Measurements from ENCODE around the gene GUSB.

Gene GUSB

GRCh38 chr7:65978891-65979582 lies 3.0 kb downstream of the GUSB start:
- DNase-seq (ENCODE audit: low spot score) (peak; percentile 36), ATAC-seq (ENCODE audit: low read depth) (no peak)
- Histone ChIP-seq H3K4me3 (ENCODE audit: severe bottlenecking) (no peak overlapping the region), H3K27me3 (ENCODE audit: insufficient read depth, poor library complexity, severe bottlenecking) (no peaks in the 10 kb centered on the region), H3K9me3 (ENCODE audit: severe bottlenecking) (no peaks in the 10 kb centered on the region), H3K36me3 (ENCODE audit: low read depth) (peaks cover 47% of the 10 kb centered on the region), H3K27ac (ENCODE audit: poor library complexity, severe bottlenecking) (no peak overlapping the region), H3K4me1 (ENCODE audit: insufficient read depth, poor library complexity, severe bottlenecking) (peaks cover 2% of the 10 kb centered on the region)
- TF ChIP-seq CTCF (IDR thresholded peaks at IDR 0.05; ENCODE audit: poor library complexity, severe bottlenecking): no peak

GRCh38 chr7:65976659-65977196 lies 5.3 kb downstream of the GUSB start:
- Histone ChIP-seq H3K27ac (ENCODE audit: poor library complexity, severe bottlenecking) (no peak overlapping the region), H3K9me3 (ENCODE audit: severe bottlenecking) (no peaks in the 10 kb centered on the region), H3K27me3 (ENCODE audit: insufficient read depth, poor library complexity, severe bottlenecking) (no peaks in the 10 kb centered on the region), H3K4me1 (ENCODE audit: insufficient read depth, poor library complexity, severe bottlenecking) (no peaks in the 10 kb centered on the region), H3K4me3 (ENCODE audit: severe bottlenecking) (no peak overlapping the region), H3K36me3 (ENCODE audit: low read depth) (peaks cover 68% of the 10 kb centered on the region)
- DNase-seq (ENCODE audit: low spot score): peak; percentile 17
- TF ChIP-seq CTCF (IDR thresholded peaks at IDR 0.05; ENCODE audit: poor library complexity, severe bottlenecking): no peak
- ATAC-seq (ENCODE audit: low read depth): no peak

- Histone ChIP-seq H3K4me3 (ENCODE audit: severe bottlenecking) (no peak overlapping the region), H3K27ac (ENCODE audit: poor library complexity, severe bottlenecking) (no peak overlapping the region), H3K27me3 (ENCODE audit: insufficient read depth, poor library complexity, severe bottlenecking) (no peaks in the 10 kb centered on the region), H3K4me1 (ENCODE audit: insufficient read depth, poor library complexity, severe bottlenecking) (no peaks in the 10 kb centered on the region), H3K36me3 (ENCODE audit: low read depth) (peaks cover 76% of the 10 kb centered on the region), H3K9me3 (ENCODE audit: severe bottlenecking) (no peaks in the 10 kb centered on the region)
- DNase-seq (ENCODE audit: low spot score): peak; percentile 22
- no peak for TF ChIP-seq CTCF (IDR thresholded peaks at IDR 0.05; ENCODE audit: poor library complexity, severe bottlenecking)
- no peak for ATAC-seq (ENCODE audit: low read depth)
Observed at GRCh38 chr7:65975814-65976445, 6.1 kb downstream of the GUSB start.

GRCh38 chr7:65974876-65975275 lies 7.1 kb downstream of the GUSB start:
- Histone ChIP-seq H3K27ac (ENCODE audit: poor library complexity, severe bottlenecking) (no peak overlapping the region), H3K4me3 (ENCODE audit: severe bottlenecking) (no peak overlapping the region), H3K4me1 (ENCODE audit: insufficient read depth, poor library complexity, severe bottlenecking) (no peaks in the 10 kb centered on the region), H3K9me3 (ENCODE audit: severe bottlenecking) (no peaks in the 10 kb centered on the region), H3K36me3 (ENCODE audit: low read depth) (peaks cover 84% of the 10 kb centered on the region), H3K27me3 (ENCODE audit: insufficient read depth, poor library complexity, severe bottlenecking) (no peaks in the 10 kb centered on the region)
- DNase-seq (ENCODE audit: low spot score) (peak; percentile 38), ATAC-seq (ENCODE audit: low read depth) (no peak)
- no peak for TF ChIP-seq CTCF (IDR thresholded peaks at IDR 0.05; ENCODE audit: poor library complexity, severe bottlenecking)

Measured in RWPE2 (cell line).